Sigmoid colon (tissue), 7 donors: ENCODE results near the gene DCANP1. TPM values are rescaled to one million over a fixed set of nuclear protein-coding genes. Genes with fewer than 3 reads are reported as not detected.

Source experiments
- DNase-seq: peaks from one replicate; pipeline ENCODE4 v3.0.0-alpha.2; 2019
- H3K27ac ChIP-seq, 4 donors: fragments of 200-600 bp; sonication (generic); one replicate each; pipeline ENCODE4 v1.5.1; 2016 to 2019; ENCODE audit warnings: mild to moderate bottlenecking in 1 of 4
- H3K27me3 ChIP-seq, 3 donors: fragments of 200-600 bp; sonication (generic); one replicate each; pipeline ENCODE4 v1.5.1; 2019; ENCODE audit warnings: mild to moderate bottlenecking in 1 of 3
- H3K36me3 ChIP-seq, 4 donors: fragments of 200-600 bp; sonication (generic); one replicate each; pipeline ENCODE4 v1.5.1; 2016 to 2019
- H3K4me1 ChIP-seq, 4 donors: fragments of 200-600 bp; sonication (generic); one replicate each; pipeline ENCODE4 v1.5.1; 2017 to 2019
- H3K4me3 ChIP-seq, 4 donors: fragments of 200-600 bp; sonication (generic); one replicate each; pipeline ENCODE4 v1.5.1; 2017 to 2019; ENCODE audit warnings: mild to moderate bottlenecking in 2 of 4, moderate library complexity in 1 of 4
- H3K9me3 ChIP-seq, 4 donors: fragments of 200-600 bp in 3 of 4; sonication (generic) in 3 of 4; one replicate each; pipeline versions ENCODE4 v1.5.1 to v1.6.1; 2013 to 2019
- CTCF ChIP-seq, 4 experiments: fragments of 450-650 bp in 3 of 4; fragments of 200-600 bp in 1 of 4; IDR thresholded peaks; one replicate each; pipeline ENCODE4 v1.5.1; 2016 to 2019; ENCODE audit warnings: antibody characterized with exemption in 4 of 4, mild to moderate bottlenecking in 3 of 4, moderate library complexity in 2 of 4
- EP300 ChIP-seq, 4 donors: sonication (generic); formaldehyde crosslinking; IDR thresholded peaks; one replicate each; pipeline ENCODE4 v1.6.1; 2017; ENCODE audit warnings: antibody characterized with exemption in 4 of 4
- POLR2A ChIP-seq, 2 donors: fragments of 450-650 bp; IDR thresholded peaks; one replicate each; pipeline ENCODE4 v1.6.1; 2016; ENCODE audit warnings: antibody characterized with exemption in 2 of 2, mild to moderate bottlenecking in 2 of 2, moderate library complexity in 2 of 2
- POLR2AphosphoS5 ChIP-seq, 4 donors: sonication (generic); formaldehyde crosslinking; IDR thresholded peaks; one replicate each; pipeline ENCODE4 v1.6.1; 2017; ENCODE audit warnings: antibody characterized with exemption in 4 of 4
- WGBS, 2 donors: extraction: QIAGEN DNeasy Blood & Tissue Kit; methylation state at CpG; one replicate each; pipeline ENCODE4 v1.1.7; 2013; 5-methylcytosine and 5-hydroxymethylcytosine counted together
- intact Hi-C: fragments of 100-400 bp; cut with DNase I; formaldehyde crosslinking; loops from one replicate; pipeline ENCODE4 v1.15.1; 2023
- polyA plus RNA-seq, 3 donors: library from polyadenylated mRNA; stranded (reverse); fragments of 200-250 nt; gene quantifications; one replicate each; pipeline ENCODE4 v1.2.3, GENCODE V29; 2013
- total RNA-seq, 4 donors: library from RNA; depleted of rRNA; stranded (reverse); fragments of >200 nt; gene quantifications; one replicate each; pipeline ENCODE4 v1.1.0, GENCODE V29; 2016
- donor health status: healthy with polysubstance abuse.
- donor health status: Bipolar disorder and iron deficiency.
- donor health status: healthy.

Gene DCANP1
- total and polyA plus RNA-seq, 7 donors = 0.13 to 0.46 TPM; not detected in 5

- intact Hi-C loops = no loop called here
- WGBS, 2 donors = 15 to 50% methylated on average over 5 of the region's 5 CpGs
- peak; percentile 63 for DNase-seq
Measured at GRCh38 chr5:135458921-135459331, 11.8 kb upstream of the DCANP1 start.

GRCh38 chr5:135458356-135458755 lies 11.2 kb upstream of the DCANP1 start:
- H3K27me3 ChIP-seq = peaks cover 0 to 4% (median 0%) of the 10 kb centered on the region in 3 donors
- no peak for DNase-seq
- no peak overlapping the region for H3K4me3 ChIP-seq
- H3K27ac ChIP-seq = no peak overlapping the region
- TF ChIP-seq CTCF (IDR thresholded peaks at IDR 0.05) = no peak
- TF ChIP-seq POLR2AphosphoS5 (IDR thresholded peaks at IDR 0.05) = no peak
- no peak for TF ChIP-seq POLR2A (IDR thresholded peaks at IDR 0.05)
- no peak for TF ChIP-seq EP300 (IDR thresholded peaks at IDR 0.05)
- WGBS, 2 donors = 96 to 97% methylated on average over 4 of the region's 4 CpGs
- peaks cover 0 to 9% (median 2%) of the 10 kb centered on the region in 4 donors for H3K4me1 ChIP-seq
- no peaks in the 10 kb centered on the region for H3K9me3 ChIP-seq
- no peaks in the 10 kb centered on the region for H3K36me3 ChIP-seq
- intact Hi-C loops = no loop called here

More at GRCh38 chr5:135458921-135459331, 11.8 kb upstream of the DCANP1 start:
- no peak overlapping the region for H3K27ac ChIP-seq
- no peaks in the 10 kb centered on the region for H3K36me3 ChIP-seq
- H3K4me1 ChIP-seq = peaks cover 0 to 9% (median 2%) of the 10 kb centered on the region in 4 donors
- TF ChIP-seq POLR2AphosphoS5 (IDR thresholded peaks at IDR 0.05) = no peak
- TF ChIP-seq POLR2A (IDR thresholded peaks at IDR 0.05) = no peak
- no peak for TF ChIP-seq EP300 (IDR thresholded peaks at IDR 0.05)
- no peaks in the 10 kb centered on the region for H3K9me3 ChIP-seq
- peaks cover 0 to 4% (median 0%) of the 10 kb centered on the region in 3 donors for H3K27me3 ChIP-seq
- H3K4me3 ChIP-seq = no peak overlapping the region

GRCh38 chr5:135457424-135458071 lies 10.4 kb upstream of the DCANP1 start:
- H3K27me3 ChIP-seq = peaks cover 0 to 4% (median 0%) of the 10 kb centered on the region in 3 donors
- intact Hi-C loops = no loop called here
- no peaks in the 10 kb centered on the region for H3K36me3 ChIP-seq
- WGBS, 2 donors = 47% methylated on average over 9 of the region's 9 CpGs
- no peak overlapping the region for H3K4me3 ChIP-seq
- TF ChIP-seq CTCF (IDR thresholded peaks at IDR 0.05) (peak; percentile 7 to 64 (median 35)), EP300 (IDR thresholded peaks at IDR 0.05) (no peak)
- H3K27ac ChIP-seq = no peak overlapping the region
- DNase-seq = peak; percentile 66
- no peaks in the 10 kb centered on the region for H3K9me3 ChIP-seq
- peaks cover 0 to 9% (median 2%) of the 10 kb centered on the region in 4 donors for H3K4me1 ChIP-seq

- no peak overlapping the region for H3K27ac ChIP-seq
- H3K36me3 ChIP-seq = no peaks in the 10 kb centered on the region
- intact Hi-C loops = no loop called here
- DNase-seq = peak; percentile 72
- peaks cover 0 to 9% (median 2%) of the 10 kb centered on the region in 4 donors for H3K4me1 ChIP-seq
- peaks cover 0 to 4% (median 0%) of the 10 kb centered on the region in 3 donors for H3K27me3 ChIP-seq
- TF ChIP-seq POLR2A (IDR thresholded peaks at IDR 0.05) = no peak
- no peak for TF ChIP-seq CTCF (IDR thresholded peaks at IDR 0.05)
- TF ChIP-seq POLR2AphosphoS5 (IDR thresholded peaks at IDR 0.05) = peak in 1 of 4 donors; percentile 27
- no peak for TF ChIP-seq EP300 (IDR thresholded peaks at IDR 0.05)
- 81 to 84% methylated on average over 12 of the region's 12 CpGs for WGBS, 2 donors
- H3K4me3 ChIP-seq = no peak overlapping the region
- no peaks in the 10 kb centered on the region for H3K9me3 ChIP-seq
Measured at GRCh38 chr5:135456238-135457099, 9.3 kb upstream of the DCANP1 start.

GRCh38 chr5:135455876-135456237 lies 8.7 kb upstream of the DCANP1 start:
- TF ChIP-seq POLR2AphosphoS5 (IDR thresholded peaks at IDR 0.05) (no peak), POLR2A (IDR thresholded peaks at IDR 0.05) (no peak), CTCF (IDR thresholded peaks at IDR 0.05) (no peak), EP300 (IDR thresholded peaks at IDR 0.05) (no peak)
- H3K36me3 ChIP-seq = no peaks in the 10 kb centered on the region
- H3K27ac ChIP-seq = no peak overlapping the region
- peaks cover 0 to 9% (median 2%) of the 10 kb centered on the region in 4 donors for H3K4me1 ChIP-seq
- H3K4me3 ChIP-seq = no peak overlapping the region
- intact Hi-C loops = no loop called here
- H3K9me3 ChIP-seq = no peaks in the 10 kb centered on the region
- WGBS, 2 donors = 84 to 97% methylated on average over 4 of the region's 4 CpGs
- peak; percentile 46 for DNase-seq
- H3K27me3 ChIP-seq = peaks cover 0 to 4% (median 0%) of the 10 kb centered on the region in 3 donors
